Measurements from ENCODE around the gene TSG101.

TSG101 gene

DNA sequence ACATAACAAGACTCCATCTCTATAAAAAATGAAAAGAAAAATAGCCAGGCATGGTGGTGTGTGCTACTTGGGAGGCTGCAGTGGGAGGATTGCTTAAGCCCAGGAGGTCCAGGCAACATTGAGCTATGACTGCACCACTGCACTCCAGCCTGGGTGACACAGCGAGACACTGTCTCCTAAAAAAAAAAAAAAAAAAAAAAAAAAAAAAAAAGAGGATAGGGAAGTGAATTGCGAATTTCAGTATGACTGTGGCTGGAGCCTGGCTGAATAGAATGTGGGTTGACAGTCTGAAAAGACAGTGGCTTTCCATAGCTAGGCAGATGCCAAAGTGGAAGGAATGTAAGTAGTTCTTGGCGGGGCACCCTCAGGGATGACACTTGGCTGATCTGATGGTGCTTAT, 77.5 kb downstream of the TSG101 start:
- no peak for DNase-seq
- no peaks in the 10 kb centered on the region for H3K36me3 Mint-ChIP-seq (ENCODE audit: low read depth)
- H3K9me3 Mint-ChIP-seq: no peaks in the 10 kb centered on the region
- H3K4me3 Mint-ChIP-seq: no peak overlapping the region
- no peak overlapping the region for H3K27ac Mint-ChIP-seq
- no peaks in the 10 kb centered on the region for H3K4me1 Mint-ChIP-seq
- H3K27me3 Mint-ChIP-seq (ENCODE audit: low read depth, poor library complexity): peaks cover 18% of the 10 kb centered on the region
- TF ChIP-seq, protein P1, sequence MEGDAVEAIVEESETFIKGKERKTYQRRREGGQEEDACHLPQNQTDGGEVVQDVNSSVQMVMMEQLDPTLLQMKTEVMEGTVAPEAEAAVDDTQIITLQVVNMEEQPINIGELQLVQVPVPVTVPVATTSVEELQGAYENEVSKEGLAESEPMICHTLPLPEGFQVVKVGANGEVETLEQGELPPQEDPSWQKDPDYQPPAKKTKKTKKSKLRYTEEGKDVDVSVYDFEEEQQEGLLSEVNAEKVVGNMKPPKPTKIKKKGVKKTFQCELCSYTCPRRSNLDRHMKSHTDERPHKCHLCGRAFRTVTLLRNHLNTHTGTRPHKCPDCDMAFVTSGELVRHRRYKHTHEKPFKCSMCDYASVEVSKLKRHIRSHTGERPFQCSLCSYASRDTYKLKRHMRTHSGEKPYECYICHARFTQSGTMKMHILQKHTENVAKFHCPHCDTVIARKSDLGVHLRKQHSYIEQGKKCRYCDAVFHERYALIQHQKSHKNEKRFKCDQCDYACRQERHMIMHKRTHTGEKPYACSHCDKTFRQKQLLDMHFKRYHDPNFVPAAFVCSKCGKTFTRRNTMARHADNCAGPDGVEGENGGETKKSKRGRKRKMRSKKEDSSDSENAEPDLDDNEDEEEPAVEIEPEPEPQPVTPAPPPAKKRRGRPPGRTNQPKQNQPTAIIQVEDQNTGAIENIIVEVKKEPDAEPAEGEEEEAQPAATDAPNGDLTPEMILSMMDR (IDR thresholded peaks at IDR 0.05): no peak

DNA sequence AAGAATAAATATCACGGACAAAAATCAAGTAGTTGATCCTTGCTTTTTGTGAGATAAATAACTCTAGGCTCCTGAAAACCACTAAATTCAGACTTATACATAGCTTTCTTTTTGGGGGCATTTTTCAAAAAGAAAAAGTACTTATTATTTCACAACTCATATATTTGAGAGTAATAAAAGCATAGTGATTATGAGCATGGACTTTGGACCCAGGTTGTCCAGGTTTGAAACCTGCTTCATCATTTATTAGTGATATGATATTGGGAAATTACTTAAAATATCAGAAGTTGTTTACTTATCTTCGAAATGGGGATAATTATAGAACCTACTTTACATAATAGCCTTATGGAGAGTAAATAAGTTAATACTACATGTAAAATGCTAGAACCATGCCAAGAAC, 88.1 kb downstream of the TSG101 start:
- Mint-ChIP-seq H3K4me3 (no peak overlapping the region), H3K27me3 (ENCODE audit: low read depth, poor library complexity) (peaks cover 6% of the 10 kb centered on the region), H3K9me3 (peaks cover 9% of the 10 kb centered on the region), H3K27ac (no peak overlapping the region), H3K36me3 (ENCODE audit: low read depth) (no peaks in the 10 kb centered on the region), H3K4me1 (no peaks in the 10 kb centered on the region)
- TF ChIP-seq, protein P1 (IDR thresholded peaks at IDR 0.05): no peak
- no peak for DNase-seq

Measured in nephron progenitor cell (in vitro differentiated cells).